GM12878 (cell line): ENCODE results near the gene ANKRD31. TPM values are rescaled to one million over a fixed set of nuclear protein-coding genes. Genes with fewer than 3 reads are reported as not detected.

ENCODE experiments used
- ATF2 ChIP-seq: IDR thresholded peaks from 2 replicates; pipeline ENCODE4 v1.6.1; 2012; ENCODE audit warnings: low read length, inconsistent platforms
- ATF7 ChIP-seq: fragments of 450-650 bp; IDR thresholded peaks from 2 replicates; pipeline ENCODE4 v1.6.1; 2016; ENCODE audit warnings: low read depth, mild to moderate bottlenecking
- ETV6 ChIP-seq, 2 experiments: fragments of 450-650 bp in 1 of 2; IDR thresholded peaks in 1 of 2; conservative IDR thresholded peaks in 1 of 2; 2 replicates each; pipeline ENCODE4 v1.6.1; 2014; ENCODE audit warnings: antibody characterized with exemption in 1 of 2, borderline replicate concordance in 1 of 2, low read depth in 1 of 2, mild to moderate bottlenecking in 1 of 2, moderate library complexity in 1 of 2
- FOXM1 ChIP-seq: IDR thresholded peaks from 2 replicates; pipeline ENCODE4 v1.6.1; 2012; ENCODE audit warnings: low read depth, mild to moderate bottlenecking, inconsistent platforms, low read length, moderate library complexity
- IRF4 ChIP-seq: IDR thresholded peaks from 2 replicates; pipeline ENCODE4 v1.6.1; 2011; ENCODE audit warnings: low read depth, low read length
- JUNB ChIP-seq: IDR thresholded peaks from 2 replicates; pipeline ENCODE4 v1.6.1; 2016; ENCODE audit warnings: antibody characterized with exemption, mild to moderate bottlenecking
- LARP7 ChIP-seq: fragments of 450-650 bp; IDR thresholded peaks from 2 replicates; pipeline ENCODE4 v1.6.1; 2017; ENCODE audit warnings: mild to moderate bottlenecking
- MEF2A ChIP-seq: IDR thresholded peaks from 2 replicates; pipeline ENCODE4 v1.6.1; 2011; ENCODE audit warnings: low read depth, mild to moderate bottlenecking, low read length, moderate library complexity; ENCODE audit not compliant: insufficient read depth
- MXI1 ChIP-seq: fragments of 150-350 bp; IDR thresholded peaks from 2 replicates; pipeline ENCODE4 v1.6.1; 2011; ENCODE audit warnings: low read depth, mild to moderate bottlenecking, inconsistent platforms, low read length, improper control_type of control experiment
- MYC ChIP-seq: IDR thresholded peaks from 2 replicates; pipeline ENCODE4 v1.6.1; 2011; ENCODE audit warnings: mild to moderate bottlenecking, low read length, moderate library complexity, inconsistent platforms; ENCODE audit not compliant: insufficient read depth, insufficient replicate concordance, insufficient read length, severe bottlenecking
- SPI1 ChIP-seq: IDR thresholded peaks from 2 replicates; pipeline ENCODE4 v1.6.1; 2011; ENCODE audit warnings: low read depth, mild to moderate bottlenecking, low read length, moderate library complexity, borderline replicate concordance; ENCODE audit not compliant: insufficient read depth
- SREBF2 ChIP-seq: IDR thresholded peaks from 2 replicates; pipeline ENCODE4 v1.6.1; 2012; ENCODE audit warnings: mild to moderate bottlenecking, low read length
- TARDBP ChIP-seq: IDR thresholded peaks from 2 replicates; pipeline ENCODE4 v1.6.1; 2016; ENCODE audit warnings: borderline replicate concordance
- ZNF207 ChIP-seq: fragments of 450-650 bp; IDR thresholded peaks from 2 replicates; pipeline ENCODE4 v1.6.1; 2014; ENCODE audit warnings: antibody characterized with exemption, mild to moderate bottlenecking, borderline replicate concordance
- ZNF622 ChIP-seq: fragments of 450-650 bp; IDR thresholded peaks from 2 replicates; pipeline ENCODE4 v1.6.1; 2017; ENCODE audit warnings: mild to moderate bottlenecking, inconsistent platforms
- ZZZ3 ChIP-seq: IDR thresholded peaks from 2 replicates; pipeline ENCODE4 v1.6.1; 2011; ENCODE audit warnings: low read depth; ENCODE audit not compliant: control insufficient read depth, insufficient read length
- polyA plus RNA-seq, 11 experiments: library from polyadenylated mRNA; depleted of rRNA in 4 of 11; unstranded in 6 of 11; stranded (reverse) in 5 of 11; fragments of >200 nt; fragmentation: Nextera tagmentation in 4 of 11; fragmentation: Illumina TruSeq in 1 of 11; extraction: Ambion mirVana in 4 of 11; extraction: Trizol in 1 of 11; gene quantifications; 1 replicate in 1 of 11; 2 replicates in 10 of 11; pipeline versions ENCODE4 v1.2.1 to v1.2.3, GENCODE V29; 2011 to 2016; ENCODE audit warnings: inconsistent platforms in 2 of 11, missing spikeins in 2 of 11, low read depth in 1 of 11
- total RNA-seq, 4 experiments: library from RNA; depleted of rRNA in 3 of 4; stranded (reverse); fragments of >200 nt in 3 of 4; fragmentation: Illumina TruSeq in 1 of 4; extraction: Trizol in 1 of 4; gene quantifications; 2 replicates each; pipeline versions ENCODE4 v1.2.1 to v1.2.3, GENCODE V29; 2013 to 2021
- TF ChIP-seq, protein P1 (sequence below): fragments of 450-650 bp; formaldehyde crosslinking; IDR thresholded peaks from 2 replicates; pipeline ENCODE4 v1.4.0; 2022; ENCODE audit warnings: mild to moderate bottlenecking, moderate library complexity
- TF ChIP-seq, protein P2 (sequence below): IDR thresholded peaks from 2 replicates; pipeline ENCODE4 v1.6.1; 2011; ENCODE audit warnings: low read depth, low read length, improper control_type of control experiment, borderline replicate concordance
- TF ChIP-seq, protein P3 (sequence below): fragments of 450-650 bp; IDR thresholded peaks from 2 replicates; pipeline ENCODE4 v1.6.1; 2016; ENCODE audit warnings: mild to moderate bottlenecking
- TF ChIP-seq, protein P4 (sequence below): fragments of 450-650 bp; IDR thresholded peaks from 2 replicates; pipeline ENCODE4 v1.6.1; 2016; ENCODE audit warnings: mild to moderate bottlenecking

The ANKRD31 gene
- total and polyA plus RNA-seq, 10 of the 15 experiments (the other 5 are each of a cell fraction or from before 2014, with no cell fraction given) = under 0.01 to 0.10 (median 0.04) TPM; not detected in 3

DNA sequence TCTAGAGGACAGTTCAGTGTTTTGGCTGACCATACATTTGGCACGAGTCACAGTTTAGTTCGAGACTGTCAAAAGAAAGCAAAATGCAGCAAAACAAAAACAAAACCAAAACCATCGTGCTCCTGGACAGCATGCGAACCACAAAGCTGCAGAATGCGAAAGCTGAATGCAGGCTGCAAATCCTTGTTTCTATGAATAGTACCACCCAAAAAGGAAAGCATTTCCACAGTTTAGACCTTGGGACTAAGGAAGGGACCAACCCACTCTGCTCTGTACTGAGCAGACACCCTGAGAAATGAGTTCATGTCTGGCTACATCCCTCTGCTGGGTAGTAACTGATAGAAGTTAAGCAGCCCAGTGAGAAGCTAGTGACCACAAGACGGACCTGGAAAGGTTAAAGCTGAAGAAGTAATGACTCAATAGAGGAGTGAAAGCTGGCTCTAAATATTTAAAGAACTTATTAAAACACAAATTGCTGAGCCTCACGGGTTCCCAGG, 188.2 kb downstream of the ANKRD31 start (continued):
- TF ChIP-seq LARP7 = no peak
- no peak for TF ChIP-seq ATF7
- peak; percentile 59; the same call in 1 of the 2 replicates for TF ChIP-seq MEF2A
- TF ChIP-seq SREBF2 = no peak
- TF ChIP-seq ETV6 (conservative IDR thresholded peaks at IDR 0.05 in 1 of 2, IDR thresholded peaks at IDR 0.05 in 1 of 2; ENCODE audit: borderline replicate concordance in 1 of 2, low read depth in 1 of 2) = no peak
- no peak for TF ChIP-seq FOXM1
- TF ChIP-seq MXI1 = no peak
- no peak for TF ChIP-seq TARDBP
- TF ChIP-seq ZNF207 = no peak
- TF ChIP-seq, protein P1, sequence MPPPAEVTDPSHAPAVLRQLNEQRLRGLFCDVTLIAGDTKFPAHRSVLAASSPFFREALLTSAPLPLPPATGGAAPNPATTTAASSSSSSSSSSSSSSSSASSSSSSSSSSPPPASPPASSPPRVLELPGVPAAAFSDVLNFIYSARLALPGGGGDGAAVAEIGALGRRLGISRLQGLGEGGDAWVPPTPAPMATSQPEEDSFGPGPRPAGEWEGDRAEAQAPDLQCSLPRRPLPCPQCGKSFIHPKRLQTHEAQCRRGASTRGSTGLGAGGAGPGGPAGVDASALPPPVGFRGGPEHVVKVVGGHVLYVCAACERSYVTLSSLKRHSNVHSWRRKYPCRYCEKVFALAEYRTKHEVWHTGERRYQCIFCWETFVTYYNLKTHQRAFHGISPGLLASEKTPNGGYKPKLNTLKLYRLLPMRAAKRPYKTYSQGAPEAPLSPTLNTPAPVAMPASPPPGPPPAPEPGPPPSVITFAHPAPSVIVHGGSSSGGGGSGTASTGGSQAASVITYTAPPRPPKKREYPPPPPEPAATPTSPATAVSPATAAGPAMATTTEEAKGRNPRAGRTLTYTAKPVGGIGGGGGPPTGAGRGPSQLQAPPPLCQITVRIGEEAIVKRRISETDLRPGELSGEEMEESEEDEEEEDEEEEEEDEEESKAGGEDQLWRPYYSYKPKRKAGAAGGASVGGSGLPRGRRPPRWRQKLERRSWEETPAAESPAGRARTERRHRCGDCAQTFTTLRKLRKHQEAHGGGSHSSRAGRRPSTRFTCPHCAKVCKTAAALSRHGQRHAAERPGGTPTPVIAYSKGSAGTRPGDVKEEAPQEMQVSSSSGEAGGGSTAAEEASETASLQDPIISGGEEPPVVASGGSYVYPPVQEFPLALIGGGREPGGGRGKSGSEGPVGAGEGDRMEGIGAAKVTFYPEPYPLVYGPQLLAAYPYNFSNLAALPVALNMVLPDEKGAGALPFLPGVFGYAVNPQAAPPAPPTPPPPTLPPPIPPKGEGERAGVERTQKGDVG = no peak
- TF ChIP-seq ZNF622 = no peak
- no peak for TF ChIP-seq MYC
- TF ChIP-seq, protein P2, sequence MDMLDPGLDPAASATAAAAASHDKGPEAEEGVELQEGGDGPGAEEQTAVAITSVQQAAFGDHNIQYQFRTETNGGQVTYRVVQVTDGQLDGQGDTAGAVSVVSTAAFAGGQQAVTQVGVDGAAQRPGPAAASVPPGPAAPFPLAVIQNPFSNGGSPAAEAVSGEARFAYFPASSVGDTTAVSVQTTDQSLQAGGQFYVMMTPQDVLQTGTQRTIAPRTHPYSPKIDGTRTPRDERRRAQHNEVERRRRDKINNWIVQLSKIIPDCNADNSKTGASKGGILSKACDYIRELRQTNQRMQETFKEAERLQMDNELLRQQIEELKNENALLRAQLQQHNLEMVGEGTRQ = no peak
- 0 out of 2 replicates have a peak, but pooled peaks have one; percentile 30 for TF ChIP-seq IRF4
- no peak for TF ChIP-seq SPI1
- TF ChIP-seq, protein P3, sequence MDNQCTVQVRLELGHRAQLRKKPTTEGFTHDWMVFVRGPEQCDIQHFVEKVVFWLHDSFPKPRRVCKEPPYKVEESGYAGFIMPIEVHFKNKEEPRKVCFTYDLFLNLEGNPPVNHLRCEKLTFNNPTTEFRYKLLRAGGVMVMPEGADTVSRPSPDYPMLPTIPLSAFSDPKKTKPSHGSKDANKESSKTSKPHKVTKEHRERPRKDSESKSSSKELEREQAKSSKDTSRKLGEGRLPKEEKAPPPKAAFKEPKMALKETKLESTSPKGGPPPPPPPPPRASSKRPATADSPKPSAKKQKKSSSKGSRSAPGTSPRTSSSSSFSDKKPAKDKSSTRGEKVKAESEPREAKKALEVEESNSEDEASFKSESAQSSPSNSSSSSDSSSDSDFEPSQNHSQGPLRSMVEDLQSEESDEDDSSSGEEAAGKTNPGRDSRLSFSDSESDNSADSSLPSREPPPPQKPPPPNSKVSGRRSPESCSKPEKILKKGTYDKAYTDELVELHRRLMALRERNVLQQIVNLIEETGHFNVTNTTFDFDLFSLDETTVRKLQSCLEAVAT = no peak
- TF ChIP-seq, protein P4, sequence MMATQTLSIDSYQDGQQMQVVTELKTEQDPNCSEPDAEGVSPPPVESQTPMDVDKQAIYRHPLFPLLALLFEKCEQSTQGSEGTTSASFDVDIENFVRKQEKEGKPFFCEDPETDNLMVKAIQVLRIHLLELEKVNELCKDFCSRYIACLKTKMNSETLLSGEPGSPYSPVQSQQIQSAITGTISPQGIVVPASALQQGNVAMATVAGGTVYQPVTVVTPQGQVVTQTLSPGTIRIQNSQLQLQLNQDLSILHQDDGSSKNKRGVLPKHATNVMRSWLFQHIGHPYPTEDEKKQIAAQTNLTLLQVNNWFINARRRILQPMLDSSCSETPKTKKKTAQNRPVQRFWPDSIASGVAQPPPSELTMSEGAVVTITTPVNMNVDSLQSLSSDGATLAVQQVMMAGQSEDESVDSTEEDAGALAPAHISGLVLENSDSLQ = no peak
- no peak for TF ChIP-seq ZZZ3
- no peak for TF ChIP-seq ATF2
- TF ChIP-seq JUNB = peak; percentile 49
